Measurements from ENCODE around the gene ATXN1. TPM values are rescaled to one million over a fixed set of nuclear protein-coding genes. Genes with fewer than 3 reads are reported as not detected.

Gene ATXN1
- total RNA-seq, 4 donors from 2014 or later = 26.4 to 46.4 (median 36.1) TPM

- TF ChIP-seq CTCF (IDR thresholded peaks at IDR 0.05) = no peak
- ATAC-seq (ENCODE audit: low FRiP score) = no peak
- no peak for DNase-seq (ENCODE audit: low spot score)
These were observed 198.8 kb downstream of the ATXN1 start for GRCh38 chr6:16562498-16562897.

GRCh38 chr6:16559071-16559470 lies 202.2 kb downstream of the ATXN1 start:
- DNase-seq (ENCODE audit: low spot score) (no peak), ATAC-seq (ENCODE audit: low FRiP score) (no peak)
- no peak for TF ChIP-seq CTCF (IDR thresholded peaks at IDR 0.05)

GRCh38 chr6:16555550-16555949 lies 205.7 kb downstream of the ATXN1 start:
- DNase-seq (ENCODE audit: low spot score) (no peak), ATAC-seq (ENCODE audit: low FRiP score) (no peak)
- no peak for TF ChIP-seq CTCF (IDR thresholded peaks at IDR 0.05)

GRCh38 chr6:16553531-16553930 lies 207.7 kb downstream of the ATXN1 start:
- ATAC-seq (ENCODE audit: low FRiP score) = no peak
- DNase-seq (ENCODE audit: low spot score) = no peak
- TF ChIP-seq CTCF (IDR thresholded peaks at IDR 0.05) = no peak

GRCh38 chr6:16551466-16551865 lies 209.8 kb downstream of the ATXN1 start:
- no peak for ATAC-seq (ENCODE audit: low FRiP score)
- no peak for DNase-seq (ENCODE audit: low spot score)
- TF ChIP-seq CTCF (IDR thresholded peaks at IDR 0.05) = no peak

- no peak for ATAC-seq (ENCODE audit: low FRiP score)
- DNase-seq (ENCODE audit: low spot score) = no peak
- no peak for TF ChIP-seq CTCF (IDR thresholded peaks at IDR 0.05)
These were observed 213.1 kb downstream of the ATXN1 start for GRCh38 chr6:16548121-16548520.

- ATAC-seq (ENCODE audit: low FRiP score) (no peak), DNase-seq (ENCODE audit: low spot score) (no peak)
- TF ChIP-seq CTCF (IDR thresholded peaks at IDR 0.05) = no peak
These were observed 213.7 kb downstream of the ATXN1 start for GRCh38 chr6:16547587-16547986.
